Keratinocyte (primary cell): ENCODE measurements around the gene OR2T3. TPM values are rescaled to one million over a fixed set of nuclear protein-coding genes. Genes with fewer than 3 reads are reported as not detected.
"Not testable (repeated sequence)": the region's sequence is repeated elsewhere in the genome, so short reads cannot be mapped to it uniquely, and the experiment has no call there.

Source experiments
- DNase-seq: peaks from one replicate; pipeline ENCODE4 v3.0.0-alpha.2; 2011; ENCODE audit warnings: low read depth, missing footprints, low spot score
- FAIRE-seq: peaks from 2 replicates; lab custom pipeline; 2011; peaks lifted over from hg19 to GRCh38; lab: Jason Lieb, UNC
- H2AFZ ChIP-seq: 2 replicates; pipeline ENCODE4 v1.6.0; 2012; ENCODE audit warnings: low read length, control low read depth, inconsistent platforms; ENCODE audit not compliant: control insufficient read depth
- H3K27ac ChIP-seq: 2 replicates; pipeline ENCODE4 v1.5.1; 2011; ENCODE audit warnings: low read length; ENCODE audit not compliant: control insufficient read depth, insufficient read depth
- H3K27me3 ChIP-seq: 3 replicates; pipeline ENCODE4 v1.6.0; 2011; ENCODE audit warnings: low read length; ENCODE audit not compliant: control insufficient read depth, insufficient read depth; ENCODE audit errors: extremely low read depth
- H3K36me3 ChIP-seq, 2 experiments: 2 replicates in 1 of 2; 3 replicates in 1 of 2; pipeline ENCODE4 v1.5.1; 2011; ENCODE audit warnings: low read length in 2 of 2, mild to moderate bottlenecking in 1 of 2; ENCODE audit not compliant: control insufficient read depth in 2 of 2, insufficient read depth in 2 of 2; ENCODE audit errors: extremely low read depth in 1 of 2
- H3K4me1 ChIP-seq: 3 replicates; pipeline ENCODE4 v1.5.1; 2011; ENCODE audit warnings: low read length; ENCODE audit not compliant: control insufficient read depth, insufficient read depth; ENCODE audit errors: extremely low read depth
- H3K4me2 ChIP-seq: 3 replicates; pipeline ENCODE4 v1.6.0; 2011; ENCODE audit warnings: low read depth, low read length; ENCODE audit not compliant: control insufficient read depth, insufficient read depth; ENCODE audit errors: extremely low read depth
- H3K4me3 ChIP-seq, 3 experiments: fragments of 200-600 bp in 1 of 3; sonication (generic) in 1 of 3; 2 replicates in 2 of 3; 3 replicates in 1 of 3; pipeline ENCODE4 v1.5.1; 2011 to 2016; ENCODE audit warnings: low read length in 3 of 3, mild to moderate bottlenecking in 3 of 3, control low read depth in 2 of 3, inconsistent platforms in 1 of 3, low read depth in 1 of 3, mixed read lengths in 1 of 3, mixed run types in 1 of 3, moderate library complexity in 1 of 3; ENCODE audit not compliant: control insufficient read depth in 2 of 3, insufficient read depth in 2 of 3; ENCODE audit errors: extremely low read depth in 1 of 3
- H3K79me2 ChIP-seq: 2 replicates; pipeline ENCODE4 v1.6.0; 2012; ENCODE audit warnings: low read length; ENCODE audit not compliant: control insufficient read depth, insufficient read depth
- H3K9ac ChIP-seq: 3 replicates; pipeline ENCODE4 v1.6.0; 2011; ENCODE audit warnings: low read length; ENCODE audit not compliant: control insufficient read depth, insufficient read depth; ENCODE audit errors: extremely low read depth
- H3K9me1 ChIP-seq: 3 replicates; pipeline ENCODE4 v1.6.0; 2011; ENCODE audit warnings: low read length; ENCODE audit not compliant: control insufficient read depth, insufficient read depth; ENCODE audit errors: extremely low read depth
- H3K9me3 ChIP-seq: 2 replicates; pipeline ENCODE4 v1.5.1; 2012; ENCODE audit warnings: low read depth, low read length; ENCODE audit not compliant: control insufficient read depth
- H4K20me1 ChIP-seq: 3 replicates; pipeline ENCODE4 v1.6.0; 2011; ENCODE audit warnings: low read length; ENCODE audit not compliant: control insufficient read depth, insufficient read depth; ENCODE audit errors: extremely low read depth
- CTCF ChIP-seq, 3 experiments: IDR thresholded peaks in 1 of 3; conservative IDR thresholded peaks in 1 of 3; optimal IDR thresholded peaks in 1 of 3; 2 replicates in 2 of 3; 3 replicates in 1 of 3; pipeline versions ENCODE3 to v1.5.1; 2011; ENCODE audit warnings: low read length in 3 of 3, mild to moderate bottlenecking in 3 of 3, moderate library complexity in 2 of 3, control low read depth in 1 of 3, inconsistent platforms in 1 of 3; ENCODE audit not compliant: insufficient read depth in 2 of 3; ENCODE audit errors: extremely low read depth in 1 of 3
- EZH2 ChIP-seq: IDR thresholded peaks from one replicate; pipeline ENCODE4 v1.6.1; 2012; ENCODE audit warnings: inconsistent platforms, mild to moderate bottlenecking, low read length, moderate library complexity
- dilution Hi-C: fragments of 300-500 bp; cut with MboI; formaldehyde crosslinking; loops from one replicate; pipeline ENCODE4 v1.7.0; 2020; ENCODE audit warnings: low sequenced_read_pairs; ENCODE audit not compliant: extremely low pct_ligation_motif_present
- polyA plus RNA-seq, 5 experiments: library from polyadenylated mRNA; depleted of rRNA in 3 of 5; stranded (reverse) in 3 of 5; stranded (forward) in 1 of 5; unstranded in 1 of 5; fragments of >200 nt; gene quantifications; 1 replicate in 1 of 5; 2 replicates in 3 of 5; 3 replicates in 1 of 5; pipeline versions ENCODE4 v1.2.1 to v1.2.3, GENCODE V29; 2011 to 2012; ENCODE audit warnings: missing spikeins in 2 of 5, low read depth in 1 of 5, low replicate concordance in 1 of 5

OR2T3 gene
- polyA plus RNA-seq, 1 donor (not counting 4 experiments of a cell fraction or from before 2014, with no cell fraction given): not detected

GRCh38 chr1:248507773-248508172 is 34.6 kb downstream of the OR2T3 start, which contains the start of gene OR2G6:
Gene OR2G6, plus strand, starts transcription at chr1:248508073. Its CDS starts 13,574 bp downstream, at chr1:248521647.
- H3K9me1 ChIP-seq, H3K4me2 ChIP-seq, H3K79me2 ChIP-seq, DNase-seq, H3K9me3 ChIP-seq, H3K36me3 ChIP-seq, dilution Hi-C loops, H3K27ac ChIP-seq, H4K20me1 ChIP-seq, H2AFZ ChIP-seq, FAIRE-seq, H3K4me3 ChIP-seq, H3K27me3 ChIP-seq, H3K4me1 ChIP-seq, H3K9ac ChIP-seq: not testable (repeated sequence)

GRCh38 chr1:248510217-248510616 is 37.1 kb downstream of the OR2T3 start:
- DNase-seq, H3K27me3 ChIP-seq, H3K36me3 ChIP-seq, H3K9me1 ChIP-seq, H3K4me2 ChIP-seq, H3K4me1 ChIP-seq, H3K9me3 ChIP-seq, FAIRE-seq, H3K27ac ChIP-seq, dilution Hi-C loops, H3K9ac ChIP-seq, H3K4me3 ChIP-seq, H4K20me1 ChIP-seq, H3K79me2 ChIP-seq, H2AFZ ChIP-seq: not testable (repeated sequence)

GRCh38 chr1:248521856-248522255 is 48.7 kb downstream of the OR2T3 start:
- H3K36me3 ChIP-seq: no peaks in the 10 kb centered on the region
- dilution Hi-C loops: no loop called here
- H3K27me3 ChIP-seq: no peaks in the 10 kb centered on the region
- TF ChIP-seq CTCF (optimal IDR thresholded peaks at IDR 0.05 in 1 of 3, IDR thresholded peaks at IDR 0.05 in 1 of 3, conservative IDR thresholded peaks at IDR 0.05 in 1 of 3; ENCODE audit: extremely low read depth in 1 of 3, insufficient read depth in 2 of 3, low read length in 3 of 3): no peak
- TF ChIP-seq EZH2: no peak
- H3K4me2 ChIP-seq: no peak overlapping the region
- no peaks in the 10 kb centered on the region for H3K9me3 ChIP-seq
- no peaks in the 10 kb centered on the region for H4K20me1 ChIP-seq
- FAIRE-seq (no peak), DNase-seq (no peak)
- no peak overlapping the region for H2AFZ ChIP-seq
- no peak overlapping the region for H3K27ac ChIP-seq
- no peaks in the 10 kb centered on the region for H3K4me1 ChIP-seq
- no peak overlapping the region for H3K9ac ChIP-seq
- H3K79me2 ChIP-seq: no peaks in the 10 kb centered on the region
- H3K9me1 ChIP-seq: no peaks in the 10 kb centered on the region
- no peak overlapping the region for H3K4me3 ChIP-seq

Other genes starting within 250 kb of the OR2T3 start
- not detected in 3 replicates for gene OR2M4, start 241.9 kb upstream of the OR2T3 start, polyA plus RNA-seq
- not detected in 3 replicates for gene OR2T33, start 195.4 kb upstream of the OR2T3 start, polyA plus RNA-seq
- gene OR2T12, start 169.9 kb upstream of the OR2T3 start, polyA plus RNA-seq: not detected in 3 replicates
- not detected in 3 replicates for gene OR2M7, start 148.8 kb upstream of the OR2T3 start, polyA plus RNA-seq
- gene OR14C36, start 124.6 kb upstream of the OR2T3 start, polyA plus RNA-seq: not detected in 3 replicates
- gene OR2T4, start 111.7 kb upstream of the OR2T3 start, polyA plus RNA-seq: not detected in 3 replicates
- not detected in 3 replicates for gene OR2T6, start 97.6 kb upstream of the OR2T3 start, polyA plus RNA-seq
- gene OR2T1, start 70.3 kb upstream of the OR2T3 start, polyA plus RNA-seq: not detected in 3 replicates
- gene OR2T2, start 27.7 kb upstream of the OR2T3 start, polyA plus RNA-seq: not detected in 3 replicates
- not detected in 3 replicates for gene OR2T5, start 15.2 kb downstream of the OR2T3 start, polyA plus RNA-seq
- gene OR2G6, start 34.7 kb downstream of the OR2T3 start, polyA plus RNA-seq: not detected in 3 replicates
- not detected in 3 replicates for gene OR2T29, start 89.4 kb downstream of the OR2T3 start, polyA plus RNA-seq
- not detected in 3 replicates for gene OR2T34, start 101.4 kb downstream of the OR2T3 start, polyA plus RNA-seq
- gene OR2T10, start 124.3 kb downstream of the OR2T3 start, polyA plus RNA-seq: not detected in 3 replicates
- not detected in 3 replicates for gene OR2T11, start 161.7 kb downstream of the OR2T3 start, polyA plus RNA-seq
- gene OR2T35, start 171.9 kb downstream of the OR2T3 start, polyA plus RNA-seq: not detected in 3 replicates
- not detected in 3 replicates for gene OR2T27, start 182.2 kb downstream of the OR2T3 start, polyA plus RNA-seq
- not detected in 3 replicates for gene OR14I1, start 229.4 kb downstream of the OR2T3 start, polyA plus RNA-seq